Endodermal cell (in vitro differentiated cells): ENCODE measurements around the gene FZD2. TPM values are rescaled to one million over a fixed set of nuclear protein-coding genes. Genes with fewer than 3 reads are reported as not detected.
A peak's percentile ranks its signal among the peaks of the same experiment; 100 is the strongest.

Experiments used
- DNase-seq: peaks from one replicate; pipeline ENCODE4 v3.0.0-alpha.2; 2017
- H3K27ac ChIP-seq: 2 replicates; pipeline ENCODE4 v1.5.1; 2013; ENCODE audit warnings: mild to moderate bottlenecking, low read depth, low read length, moderate library complexity
- H3K27me3 ChIP-seq: 2 replicates; pipeline ENCODE4 v1.6.1; 2013; ENCODE audit warnings: mild to moderate bottlenecking, low read length, moderate library complexity; ENCODE audit not compliant: insufficient read depth, control insufficient read depth, poor library complexity, severe bottlenecking
- H3K36me3 ChIP-seq: 2 replicates; pipeline ENCODE4 v1.7.0; 2013; ENCODE audit warnings: mild to moderate bottlenecking, low read length, moderate library complexity; ENCODE audit not compliant: control insufficient read depth, insufficient read depth
- H3K4me1 ChIP-seq: one replicate; pipeline ENCODE4 v1.7.0; 2013; ENCODE audit warnings: low read length; ENCODE audit not compliant: control insufficient read depth, insufficient read depth
- H3K4me3 ChIP-seq: 2 replicates; pipeline ENCODE4 v1.5.1; 2013; ENCODE audit warnings: mild to moderate bottlenecking, low read length, moderate library complexity
- H3K9ac ChIP-seq: 2 replicates; pipeline ENCODE4 v1.6.1; 2013; ENCODE audit warnings: mild to moderate bottlenecking, low read length, moderate library complexity; ENCODE audit not compliant: poor library complexity, severe bottlenecking; ENCODE audit errors: extremely low read depth
- H3K9me3 ChIP-seq: 2 replicates; pipeline ENCODE4 v1.6.1; 2013; ENCODE audit warnings: mild to moderate bottlenecking, low read length, moderate library complexity; ENCODE audit not compliant: control insufficient read depth
- H3K27ac Mint-ChIP-seq: 2 replicates; pipeline ENCODE4 v1.8.0; 2020; ENCODE audit warnings: mixed read lengths
- H3K27me3 Mint-ChIP-seq: 2 replicates; pipeline ENCODE4 v1.8.0; 2021; ENCODE audit warnings: mild to moderate bottlenecking, mixed read lengths; ENCODE audit not compliant: insufficient read depth
- H3K36me3 Mint-ChIP-seq: 2 replicates; pipeline ENCODE4 v1.8.0; 2020; ENCODE audit warnings: low read depth, mixed read lengths
- H3K4me1 Mint-ChIP-seq: 2 replicates; pipeline ENCODE4 v1.8.0; 2020; ENCODE audit warnings: mixed read lengths
- H3K4me3 Mint-ChIP-seq: 2 replicates; pipeline ENCODE4 v1.8.0; 2020; ENCODE audit warnings: mild to moderate bottlenecking, moderate library complexity, mixed read lengths
- H3K9me3 Mint-ChIP-seq: 2 replicates; pipeline ENCODE4 v1.8.0; 2020; ENCODE audit warnings: mild to moderate bottlenecking, mixed read lengths
- CTCF ChIP-seq: fragments of 200-600 bp; sonication (generic); conservative IDR thresholded peaks from 2 replicates; pipeline ENCODE4 v1.5.0; 2021; ENCODE audit warnings: antibody characterized with exemption, mild to moderate bottlenecking
- WGBS, 2 experiments: methylation state at CpG; one replicate each; pipeline versions ENCODE4 v1.1.5 to v1.1.7; 2013; ENCODE audit warnings: missing lambda C conversion rate in 2 of 2, mixed read lengths in 1 of 2; ENCODE audit not compliant: insufficient coverage in 1 of 2, insufficient read length in 1 of 2; 5-methylcytosine and 5-hydroxymethylcytosine counted together
- total RNA-seq, 2 donors: library from RNA; stranded (reverse); fragmentation: NEBNext Ultra II Directional in 1 of 2; extraction: Animal tissue kit (Norgen Biotek cat#: 25700) in 1 of 2; gene quantifications; 2 replicates in 1 of 2; 3 replicates in 1 of 2; pipeline ENCODE4 v1.2.1, GENCODE V29; 2021

Gene FZD2
- total RNA-seq, 2 donors from 2014 or later: 20.6 to 21.9 TPM

- H3K4me1 Mint-ChIP-seq: peaks cover 36% of the 10 kb centered on the region
- Histone ChIP-seq H3K4me1 (peaks cover 18% of the 10 kb centered on the region), H3K36me3 (no peaks in the 10 kb centered on the region), H3K9me3 (no peaks in the 10 kb centered on the region), H3K27me3 (no peaks in the 10 kb centered on the region), H3K4me3 (no peak overlapping the region), H3K27ac (no peak overlapping the region), H3K9ac (no peak overlapping the region)
- H3K36me3 Mint-ChIP-seq: no peaks in the 10 kb centered on the region
- TF ChIP-seq CTCF: no peak
- H3K9me3 Mint-ChIP-seq: no peaks in the 10 kb centered on the region
- no peak for DNase-seq
- H3K27me3 Mint-ChIP-seq: peaks cover 50% of the 10 kb centered on the region
- no peak overlapping the region for H3K4me3 Mint-ChIP-seq
- 87 to 89% methylated on average over 9 of the region's 9 CpGs for WGBS, 2 experiments
- H3K27ac Mint-ChIP-seq: no peak overlapping the region
These were observed 4.9 kb upstream of the FZD2 start for GRCh38 chr17:44552361-44552760.

GRCh38 chr17:44555099-44555498 lies 2.2 kb upstream of the FZD2 start:
- Histone ChIP-seq H3K4me1 (peaks cover 4% of the 10 kb centered on the region), H3K27me3 (peaks cover 14% of the 10 kb centered on the region), H3K9ac (no peak overlapping the region), H3K27ac (peak overlapping the region; percentile 60), H3K4me3 (no peak overlapping the region), H3K36me3 (no peaks in the 10 kb centered on the region), H3K9me3 (no peaks in the 10 kb centered on the region)
- peaks cover 27% of the 10 kb centered on the region for H3K4me1 Mint-ChIP-seq
- no peak for TF ChIP-seq CTCF
- H3K27ac Mint-ChIP-seq: no peak overlapping the region
- H3K9me3 Mint-ChIP-seq: peaks cover 10% of the 10 kb centered on the region
- H3K27me3 Mint-ChIP-seq: peaks cover 56% of the 10 kb centered on the region
- WGBS, 2 experiments: 56 to 71% methylated on average over 4 to 5 of the region's 5 CpGs
- no peak for DNase-seq
- H3K4me3 Mint-ChIP-seq: peak overlapping the region; percentile 83
- H3K36me3 Mint-ChIP-seq: peaks cover 8% of the 10 kb centered on the region

GRCh38 chr17:44556166-44556831 lies 985 bp upstream of the FZD2 start:
- DNase-seq: peak; percentile 95
- Histone ChIP-seq H3K27me3 (peaks cover 14% of the 10 kb centered on the region), H3K9ac (peak overlapping the region; percentile 79), H3K4me1 (peaks cover 3% of the 10 kb centered on the region), H3K9me3 (no peaks in the 10 kb centered on the region), H3K4me3 (peak overlapping the region; percentile 82), H3K36me3 (no peaks in the 10 kb centered on the region), H3K27ac (peak overlapping the region; percentile 98)
- H3K9me3 Mint-ChIP-seq: peaks cover 10% of the 10 kb centered on the region
- H3K27me3 Mint-ChIP-seq: peaks cover 53% of the 10 kb centered on the region
- H3K36me3 Mint-ChIP-seq: peaks cover 10% of the 10 kb centered on the region
- peaks cover 32% of the 10 kb centered on the region for H3K4me1 Mint-ChIP-seq
- H3K4me3 Mint-ChIP-seq: peak overlapping the region; percentile 83
- WGBS, 2 experiments: 0 to 2% methylated on average over 9 to 26 of the region's 28 CpGs
- no peak for TF ChIP-seq CTCF
- H3K27ac Mint-ChIP-seq: peak overlapping the region; percentile 98
